IMR-90 (cell line): ENCODE measurements around the gene DLGAP3. TPM values are rescaled to one million over a fixed set of nuclear protein-coding genes. Genes with fewer than 3 reads are reported as not detected.

Experiments used
- ATAC-seq: fragments of 200-7000 bp; cut with Tn5 transposase; 2 replicates; pipeline ENCODE4 v1.9.1; 2020; ENCODE audit warnings: low read depth, mild to moderate bottlenecking, moderate library complexity
- BruUV-seq: library from RNA; stranded (reverse); fragments of 400-500 nt; replicated peaks from 2 replicates; lab custom pipeline; 2021; lab: Mats Ljungman, UMichigan
- CTCF ChIA-PET: fragments of 300-600 bp; formaldehyde crosslinking; extraction: SDS; loops from one replicate; lab custom pipeline; 2021; ENCODE audit warnings: antibody characterized with exemption; lab: Yijun Ruan, JAX
- POLR2A ChIA-PET: fragments of 300-600 bp; sonication (Branson Sonifier 250); formaldehyde crosslinking; loops from one replicate; lab custom pipeline; 2022; ENCODE audit warnings: antibody characterized with exemption; ENCODE audit not compliant: unreplicated experiment; lab: Charles Lee
- DNase-seq: peaks from one replicate; pipeline ENCODE4 v3.0.0; 2013
- H2AFZ ChIP-seq: replicated peaks from 2 replicates; pipeline ENCODE3; 2013; ENCODE audit warnings: low read length, mild to moderate bottlenecking; ENCODE audit not compliant: poor library complexity
- H2AK5ac ChIP-seq: 2 replicates; pipeline ENCODE4 v1.6.1; 2013; ENCODE audit warnings: low read depth, low read length, inconsistent platforms
- H2AK9ac ChIP-seq: replicated peaks from 2 replicates; pipeline ENCODE3; 2013; ENCODE audit warnings: mild to moderate bottlenecking, low read depth, low read length, moderate library complexity; ENCODE audit not compliant: poor library complexity
- H2BK120ac ChIP-seq: 2 replicates; pipeline ENCODE4 v1.6.1; 2013; ENCODE audit warnings: low read depth, low read length, inconsistent platforms
- H2BK15ac ChIP-seq: 3 replicates; pipeline ENCODE4 v1.6.1; 2013; ENCODE audit warnings: low read depth, low read length, inconsistent platforms
- H2BK20ac ChIP-seq: 2 replicates; pipeline ENCODE4 v1.6.1; 2013; ENCODE audit warnings: low read depth, mild to moderate bottlenecking, inconsistent platforms, low read length, moderate library complexity
- H2BK5ac ChIP-seq: 2 replicates; pipeline ENCODE4 v1.6.1; 2013; ENCODE audit warnings: mild to moderate bottlenecking, low read depth, low read length, inconsistent platforms; ENCODE audit not compliant: poor library complexity, severe bottlenecking
- H3K14ac ChIP-seq: replicated peaks from 2 replicates; pipeline ENCODE4 v1.6.1; 2013; ENCODE audit warnings: low read depth, low read length, inconsistent platforms
- H3K18ac ChIP-seq: 2 replicates; pipeline ENCODE4 v1.6.1; 2013; ENCODE audit warnings: low read depth, low read length, control low read depth
- H3K23ac ChIP-seq: 2 replicates; pipeline ENCODE4 v1.6.1; 2013; ENCODE audit warnings: low read depth, low read length, inconsistent platforms
- H3K27ac ChIP-seq: 2 replicates; pipeline ENCODE4 v1.5.1; 2013; ENCODE audit warnings: mild to moderate bottlenecking, control low read depth, low read length; ENCODE audit not compliant: insufficient read depth
- H3K27me3 ChIP-seq: 2 replicates; pipeline ENCODE4 v1.6.1; 2013; ENCODE audit warnings: low read length; ENCODE audit not compliant: control insufficient read depth, insufficient read depth
- H3K36me3 ChIP-seq: 2 replicates; pipeline ENCODE4 v1.6.1; 2013; ENCODE audit warnings: low read length, mixed read lengths; ENCODE audit not compliant: control insufficient read depth, insufficient read depth
- H3K4ac ChIP-seq: 2 replicates; pipeline ENCODE4 v1.6.1; 2013; ENCODE audit warnings: low read depth, low read length, inconsistent platforms
- H3K4me1 ChIP-seq: 2 replicates; pipeline ENCODE4 v1.6.1; 2013; ENCODE audit warnings: low read length, mixed read lengths; ENCODE audit not compliant: control insufficient read depth, insufficient read depth
- H3K4me2 ChIP-seq: 2 replicates; pipeline ENCODE4 v1.6.1; 2013; ENCODE audit warnings: low read depth, mild to moderate bottlenecking, control low read depth, low read length, moderate library complexity
- H3K4me3 ChIP-seq: 2 replicates; pipeline ENCODE4 v1.5.1; 2013; ENCODE audit warnings: low read depth, mild to moderate bottlenecking, control low read depth, low read length, moderate library complexity; ENCODE audit not compliant: insufficient read depth
- H3K56ac ChIP-seq: 2 replicates; pipeline ENCODE4 v1.6.1; 2013; ENCODE audit warnings: low read length, inconsistent platforms; ENCODE audit not compliant: insufficient read depth; ENCODE audit errors: extremely low read depth
- H3K79me1 ChIP-seq, 2 experiments: 2 replicates each; pipeline ENCODE4 v1.6.1; 2013; ENCODE audit warnings: low read length in 2 of 2, inconsistent platforms in 1 of 2, low read depth in 1 of 2
- H3K9ac ChIP-seq: 2 replicates; pipeline ENCODE4 v1.6.1; 2013; ENCODE audit warnings: low read depth, low read length, control low read depth
- H3K9me1 ChIP-seq: 2 replicates; pipeline ENCODE4 v1.6.1; 2013; ENCODE audit warnings: low read length, inconsistent platforms; ENCODE audit not compliant: insufficient read depth
- H3K9me3 ChIP-seq: 2 replicates; pipeline ENCODE4 v1.6.1; 2013; ENCODE audit warnings: low read length; ENCODE audit not compliant: control insufficient read depth, insufficient read depth
- H4K20me1 ChIP-seq: 2 replicates; pipeline ENCODE4 v1.6.1; 2013; ENCODE audit warnings: low read length, inconsistent platforms; ENCODE audit not compliant: insufficient read depth
- H4K5ac ChIP-seq: 2 replicates; pipeline ENCODE4 v1.6.1; 2013; ENCODE audit warnings: mild to moderate bottlenecking, low read depth, low read length, control low read depth
- H4K8ac ChIP-seq, 2 experiments: 2 replicates each; pipeline ENCODE4 v1.6.1; 2013; ENCODE audit warnings: low read depth in 2 of 2, low read length in 2 of 2, control low read depth in 1 of 2, inconsistent platforms in 1 of 2
- H4K91ac ChIP-seq: 2 replicates; pipeline ENCODE4 v1.6.1; 2013; ENCODE audit warnings: low read depth, low read length, inconsistent platforms; ENCODE audit not compliant: insufficient read depth
- BHLHE40 ChIP-seq: fragments of 150-350 bp; IDR thresholded peaks from 2 replicates; pipeline ENCODE4 v1.6.1; 2016; ENCODE audit warnings: mild to moderate bottlenecking, low read depth, low read length
- CEBPB ChIP-seq: IDR thresholded peaks from 2 replicates; pipeline ENCODE4 v1.6.1; 2012; ENCODE audit warnings: low read depth, low read length, improper control_type of control experiment
- CHD1 ChIP-seq: IDR thresholded peaks from 2 replicates; pipeline ENCODE4 v1.6.1; 2012; ENCODE audit warnings: low read depth, low read length, improper control_type of control experiment
- CTCF ChIP-seq: conservative IDR thresholded peaks from 2 replicates; pipeline ENCODE4 v1.5.1; 2012; ENCODE audit warnings: mild to moderate bottlenecking, low read depth, low read length, improper control_type of control experiment
- ELK1 ChIP-seq: fragments of 150-350 bp; IDR thresholded peaks from 2 replicates; pipeline ENCODE4 v1.6.1; 2016; ENCODE audit warnings: low read depth, mild to moderate bottlenecking, low read length, moderate library complexity, borderline replicate concordance
- FOS ChIP-seq: fragments of 150-350 bp; IDR thresholded peaks from 2 replicates; pipeline ENCODE4 v1.6.1; 2016; ENCODE audit warnings: low read depth, low read length
- MAFK ChIP-seq: IDR thresholded peaks from 2 replicates; pipeline ENCODE4 v1.6.1; 2012; ENCODE audit warnings: low read depth, low read length, improper control_type of control experiment
- MAZ ChIP-seq: IDR thresholded peaks from 2 replicates; pipeline ENCODE4 v1.6.1; 2012; ENCODE audit warnings: low read depth, mild to moderate bottlenecking, low read length, improper control_type of control experiment, moderate library complexity, borderline replicate concordance
- MXI1 ChIP-seq: IDR thresholded peaks from 2 replicates; pipeline ENCODE4 v1.6.1; 2012; ENCODE audit warnings: low read depth, mild to moderate bottlenecking, low read length, moderate library complexity, borderline replicate concordance
- POLR2A ChIP-seq: IDR thresholded peaks from 2 replicates; pipeline ENCODE4 v1.6.1; 2012; ENCODE audit warnings: mild to moderate bottlenecking, low read depth, low read length
- RAD21 ChIP-seq: IDR thresholded peaks from 2 replicates; pipeline ENCODE4 v1.6.1; 2012; ENCODE audit warnings: low read length, improper control_type of control experiment
- RCOR1 ChIP-seq: IDR thresholded peaks from 2 replicates; pipeline ENCODE4 v1.6.1; 2012; ENCODE audit warnings: mild to moderate bottlenecking, low read length, improper control_type of control experiment; ENCODE audit not compliant: insufficient replicate concordance
- RFX5 ChIP-seq: IDR thresholded peaks from 2 replicates; pipeline ENCODE4 v1.8.0; 2012; ENCODE audit warnings: low read depth, mild to moderate bottlenecking, low read length, moderate library complexity
- SMC3 ChIP-seq: fragments of 150-350 bp; IDR thresholded peaks from 2 replicates; pipeline ENCODE4 v1.6.1; 2016; ENCODE audit warnings: low read depth, mild to moderate bottlenecking, antibody characterized with exemption, low read length, moderate library complexity
- USF2 ChIP-seq: fragments of 150-350 bp; IDR thresholded peaks from 2 replicates; pipeline ENCODE4 v1.6.1; 2017; ENCODE audit warnings: mild to moderate bottlenecking, antibody characterized with exemption, low read length, low read depth
- WGBS, 2 experiments: methylation state at CpG; one replicate each; pipeline versions ENCODE4 v1.1.5 to v1.1.7; 2013; ENCODE audit warnings: missing lambda C conversion rate in 2 of 2; ENCODE audit not compliant: insufficient read length in 1 of 2; ENCODE audit errors: extremely low coverage in 2 of 2; 5-methylcytosine and 5-hydroxymethylcytosine counted together
- dilution Hi-C: fragments of 300-500 bp; cut with HindIII; formaldehyde crosslinking; loops from one replicate; pipeline ENCODE4 v1.14.3; 2018; ENCODE audit warnings: low sequenced_read_pairs; ENCODE audit not compliant: unreplicated experiment
- in situ Hi-C: fragments of 300-500 bp; cut with MboI; formaldehyde crosslinking; loops from 3 replicates; pipeline ENCODE4 v1.14.3; 2019; ENCODE audit warnings: low sequenced_read_pairs, inconsistent platforms, mixed read lengths
- intact Hi-C: fragments of 100-400 bp; cut with micrococcal nuclease; formaldehyde crosslinking; loops from 2 replicates; pipeline ENCODE4 v1.10.0; 2022
- polyA plus RNA-seq, 3 experiments: library from polyadenylated mRNA; depleted of rRNA; stranded (reverse); fragments of >200 nt; gene quantifications; 2 replicates each; pipeline ENCODE4 v1.2.3, GENCODE V29; 2012; ENCODE audit warnings: low replicate concordance in 1 of 3
- total RNA-seq: library from RNA; depleted of rRNA; stranded (reverse); fragments of >200 nt; gene quantifications from 2 replicates; pipeline ENCODE4 v1.2.3, GENCODE V29; 2012

Gene DLGAP3
- total and polyA plus RNA-seq, 2 of the 4 experiments (the other 2 are of a cell fraction) = 0.02 TPM; not detected in 1

- H3K79me1 ChIP-seq = no peaks in the 10 kb centered on the region
- ATAC-seq (no peak), DNase-seq (no peak)
- H4K91ac ChIP-seq = no peak overlapping the region
- H4K20me1 ChIP-seq = peaks cover 3% of the 10 kb centered on the region; the same call in 1 of the 2 replicates
- no peak overlapping the region for H3K27ac ChIP-seq
- no peak overlapping the region for H2AFZ ChIP-seq
- ChIA-PET POLR2A (no interaction called here), CTCF (no interaction called here)
- H3K4me3 ChIP-seq = no peak overlapping the region
- H2BK20ac ChIP-seq = no peak overlapping the region
- H3K4me2 ChIP-seq = no peak overlapping the region
- no peak overlapping the region for H2BK5ac ChIP-seq
- TF ChIP-seq SMC3 (no peak), POLR2A (no peak), RFX5 (no peak), FOS (no peak), BHLHE40 (no peak), CTCF (no peak), RCOR1 (no peak), CEBPB (no peak), MAZ (no peak), MAFK (no peak), RAD21 (no peak), MXI1 (no peak), ELK1 (no peak), CHD1 (no peak), USF2 (no peak)
- no TSS peak for BruUV-seq
- peaks cover 3% of the 10 kb centered on the region; the same call in 1 of the 2 replicates for H3K9me1 ChIP-seq
- dilution Hi-C loops (no loop called here), intact Hi-C loops (no loop called here), in situ Hi-C loops (no loop called here)
- no peak overlapping the region for H2BK15ac ChIP-seq
- H4K5ac ChIP-seq = no peak overlapping the region
- H4K8ac ChIP-seq = no peak overlapping the region
- H3K9ac ChIP-seq = no peak overlapping the region
- no peak overlapping the region for H3K18ac ChIP-seq
- no peak overlapping the region for H2AK9ac ChIP-seq
- WGBS, 2 experiments = 42% methylated on average over 5 of the region's 8 CpGs; no CpG with 5 or more reads in 1 of the 2 experiments
- peaks cover 3% of the 10 kb centered on the region; the same call in 1 of the 2 replicates for H3K4me1 ChIP-seq
- H3K4ac ChIP-seq = no peak overlapping the region
- H3K27me3 ChIP-seq = peaks cover 49% of the 10 kb centered on the region
- H3K9me3 ChIP-seq = no peaks in the 10 kb centered on the region; the same call in 1 of the 2 replicates
- no peak overlapping the region for H2BK120ac ChIP-seq
- H2AK5ac ChIP-seq = no peak overlapping the region
- no peaks in the 10 kb centered on the region for H3K36me3 ChIP-seq
- no peak overlapping the region for H3K56ac ChIP-seq
- no peak overlapping the region for H3K23ac ChIP-seq
- no peak overlapping the region for H3K14ac ChIP-seq
Measured at GRCh38 chr1:34927316-34927715, 2.1 kb downstream of the DLGAP3 start.
